Suprapubic skin (tissue), 4 donors: ENCODE results near the gene AGAP1. TPM values are rescaled to one million over a fixed set of nuclear protein-coding genes. Genes with fewer than 3 reads are reported as not detected.
A peak's percentile ranks its signal among the peaks of the same experiment; 100 is the strongest.

Experiments used
- DNase-seq, 2 donors: peaks; one replicate each; pipeline ENCODE4 v3.0.0-alpha.2; 2019; ENCODE audit warnings: low spot score in 2 of 2
- H3K27ac ChIP-seq: fragments of 200-600 bp; sonication (generic); one replicate; pipeline ENCODE4 v1.5.1; 2019
- H3K27me3 ChIP-seq: fragments of 200-600 bp; sonication (generic); one replicate; pipeline ENCODE4 v1.5.1; 2019
- H3K36me3 ChIP-seq: fragments of 200-600 bp; sonication (generic); one replicate; pipeline ENCODE4 v1.5.1; 2019
- H3K4me1 ChIP-seq: fragments of 200-600 bp; sonication (generic); one replicate; pipeline ENCODE4 v1.5.1; 2019
- H3K4me3 ChIP-seq: fragments of 200-600 bp; sonication (generic); one replicate; pipeline ENCODE4 v1.5.1; 2019; ENCODE audit warnings: mild to moderate bottlenecking
- H3K9me3 ChIP-seq: fragments of 200-600 bp; sonication (generic); one replicate; pipeline ENCODE4 v1.5.1; 2019
- EP300 ChIP-seq: sonication (generic); formaldehyde crosslinking; IDR thresholded peaks from one replicate; pipeline ENCODE4 v1.6.1; 2017; ENCODE audit warnings: antibody characterized with exemption
- POLR2A ChIP-seq, 2 donors: fragments of 450-650 bp; IDR thresholded peaks; one replicate each; pipeline ENCODE4 v1.6.1; 2017; ENCODE audit warnings: antibody characterized with exemption in 2 of 2, mild to moderate bottlenecking in 2 of 2, moderate library complexity in 2 of 2
- POLR2AphosphoS5 ChIP-seq, 3 donors: sonication (generic); formaldehyde crosslinking; IDR thresholded peaks; one replicate each; pipeline ENCODE4 v1.6.1; 2017; ENCODE audit warnings: antibody characterized with exemption in 3 of 3
- WGBS: methylation state at CpG from one replicate; pipeline ENCODE4 v1.1.5; 2018; 5-methylcytosine and 5-hydroxymethylcytosine counted together
- total RNA-seq, 4 donors: library from RNA; depleted of rRNA; stranded (reverse); fragments of >200 nt; gene quantifications; one replicate each; pipeline ENCODE4 v1.1.0, GENCODE V29; 2016
- TF ChIP-seq, protein P1 (sequence below), 2 donors: fragments of 200-600 bp in 1 of 2; fragments of 450-650 bp in 1 of 2; sonication (generic) in 1 of 2; IDR thresholded peaks; one replicate each; pipeline ENCODE4 v1.5.1; 2016 to 2019; ENCODE audit warnings: antibody characterized with exemption in 2 of 2, mild to moderate bottlenecking in 1 of 2, moderate library complexity in 1 of 2

The AGAP1 gene
- total RNA-seq, 4 donors from 2014 or later, result 14.1 to 30.7 (median 19.4) TPM

DNA sequence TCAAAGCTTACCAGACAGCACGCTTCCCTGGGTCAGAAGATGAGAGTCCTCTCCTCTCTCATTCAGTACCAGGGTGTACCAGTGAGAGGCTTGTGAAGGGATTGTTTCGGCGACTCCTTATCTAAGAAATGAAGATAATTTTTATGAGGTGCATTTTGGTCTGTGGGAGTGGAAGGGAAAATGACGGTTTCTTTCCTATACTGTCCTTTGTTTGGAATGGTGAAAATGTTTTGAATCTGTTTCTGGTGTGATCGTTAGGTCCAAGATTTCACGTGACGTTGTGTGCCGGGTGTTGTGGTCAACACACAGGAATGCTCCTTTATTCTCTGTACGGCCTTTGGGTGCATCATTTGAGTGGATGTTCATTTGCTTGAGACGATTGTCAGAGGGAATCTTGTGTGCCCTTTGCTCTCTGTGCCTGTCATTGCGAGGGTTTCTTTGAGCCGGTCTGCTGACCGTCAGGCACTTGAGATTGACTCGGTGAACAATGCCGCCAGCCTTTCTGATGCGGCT lies 183.5 kb downstream of the AGAP1 start:
- no peaks in the 10 kb centered on the region for H3K9me3 ChIP-seq
- TF ChIP-seq POLR2AphosphoS5 (IDR thresholded peaks at IDR 0.05) (no peak), POLR2A (IDR thresholded peaks at IDR 0.05) (no peak), EP300 (no peak)
- TF ChIP-seq, protein P1, sequence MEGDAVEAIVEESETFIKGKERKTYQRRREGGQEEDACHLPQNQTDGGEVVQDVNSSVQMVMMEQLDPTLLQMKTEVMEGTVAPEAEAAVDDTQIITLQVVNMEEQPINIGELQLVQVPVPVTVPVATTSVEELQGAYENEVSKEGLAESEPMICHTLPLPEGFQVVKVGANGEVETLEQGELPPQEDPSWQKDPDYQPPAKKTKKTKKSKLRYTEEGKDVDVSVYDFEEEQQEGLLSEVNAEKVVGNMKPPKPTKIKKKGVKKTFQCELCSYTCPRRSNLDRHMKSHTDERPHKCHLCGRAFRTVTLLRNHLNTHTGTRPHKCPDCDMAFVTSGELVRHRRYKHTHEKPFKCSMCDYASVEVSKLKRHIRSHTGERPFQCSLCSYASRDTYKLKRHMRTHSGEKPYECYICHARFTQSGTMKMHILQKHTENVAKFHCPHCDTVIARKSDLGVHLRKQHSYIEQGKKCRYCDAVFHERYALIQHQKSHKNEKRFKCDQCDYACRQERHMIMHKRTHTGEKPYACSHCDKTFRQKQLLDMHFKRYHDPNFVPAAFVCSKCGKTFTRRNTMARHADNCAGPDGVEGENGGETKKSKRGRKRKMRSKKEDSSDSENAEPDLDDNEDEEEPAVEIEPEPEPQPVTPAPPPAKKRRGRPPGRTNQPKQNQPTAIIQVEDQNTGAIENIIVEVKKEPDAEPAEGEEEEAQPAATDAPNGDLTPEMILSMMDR (IDR thresholded peaks at IDR 0.05), result no peak
- 80% methylated on average over 16 of the region's 16 CpGs for WGBS
- peaks cover 34% of the 10 kb centered on the region for H3K4me1 ChIP-seq
- H3K36me3 ChIP-seq, result no peaks in the 10 kb centered on the region
- no peak overlapping the region for H3K4me3 ChIP-seq
- DNase-seq, result peak in 1 of 2 donors; percentile 20
- H3K27ac ChIP-seq, result peak overlapping the region; percentile 29
- no peaks in the 10 kb centered on the region for H3K27me3 ChIP-seq

DNA sequence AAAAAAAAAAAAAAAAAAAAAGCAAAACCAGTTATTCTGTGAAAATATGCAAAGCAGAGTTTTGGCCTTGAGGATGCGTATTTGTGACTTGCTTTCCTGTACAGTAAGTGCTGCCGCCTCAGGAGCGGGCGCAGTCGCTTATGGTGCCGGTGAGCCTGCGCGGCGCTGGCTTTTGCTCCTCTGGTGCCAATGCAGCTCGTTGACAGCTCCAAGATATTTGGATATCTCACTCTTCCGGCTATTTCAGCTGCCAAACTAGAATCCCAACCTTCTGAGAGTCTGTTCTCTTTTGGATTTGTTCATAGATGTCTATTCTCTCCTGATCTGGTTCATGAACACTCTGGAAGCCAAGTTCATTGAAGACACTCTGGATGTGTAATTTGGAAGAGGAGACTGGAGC lies 184.1 kb downstream of the AGAP1 start:
- DNase-seq, result no peak
- 36% methylated on average over 11 of the region's 11 CpGs for WGBS
- Histone ChIP-seq H3K4me3 (no peak overlapping the region), H3K36me3 (no peaks in the 10 kb centered on the region), H3K9me3 (no peaks in the 10 kb centered on the region), H3K27me3 (no peaks in the 10 kb centered on the region), H3K27ac (no peak overlapping the region), H3K4me1 (peaks cover 34% of the 10 kb centered on the region)
- TF ChIP-seq POLR2AphosphoS5 (IDR thresholded peaks at IDR 0.05), result no peak
- TF ChIP-seq, protein P1 (IDR thresholded peaks at IDR 0.05), result no peak
- TF ChIP-seq POLR2A (IDR thresholded peaks at IDR 0.05), result no peak
- no peak for TF ChIP-seq EP300

- Histone ChIP-seq H3K4me1 (peaks cover 30% of the 10 kb centered on the region), H3K4me3 (no peak overlapping the region), H3K9me3 (no peaks in the 10 kb centered on the region), H3K27ac (no peak overlapping the region), H3K36me3 (no peaks in the 10 kb centered on the region), H3K27me3 (no peaks in the 10 kb centered on the region)
- 72% methylated on average over 10 of the region's 10 CpGs for WGBS
- no peak for DNase-seq
- TF ChIP-seq EP300 (no peak), POLR2AphosphoS5 (IDR thresholded peaks at IDR 0.05) (no peak), POLR2A (IDR thresholded peaks at IDR 0.05) (no peak)
- TF ChIP-seq, protein P1 (IDR thresholded peaks at IDR 0.05), result no peak
These were observed 184.9 kb downstream of the AGAP1 start for GRCh38 chr2:235678712-235679111.

GRCh38 chr2:235679471-235679870 lies 185.6 kb downstream of the AGAP1 start:
- TF ChIP-seq EP300, result no peak
- TF ChIP-seq, protein P1 (IDR thresholded peaks at IDR 0.05), result no peak
- no peak for TF ChIP-seq POLR2AphosphoS5 (IDR thresholded peaks at IDR 0.05)
- no peak for DNase-seq
- no peaks in the 10 kb centered on the region for H3K36me3 ChIP-seq
- peaks cover 24% of the 10 kb centered on the region for H3K4me1 ChIP-seq
- H3K9me3 ChIP-seq, result no peaks in the 10 kb centered on the region
- H3K4me3 ChIP-seq, result no peak overlapping the region
- no peaks in the 10 kb centered on the region for H3K27me3 ChIP-seq
- H3K27ac ChIP-seq, result no peak overlapping the region
- WGBS, result 54% methylated on average over 5 of the region's 5 CpGs

DNA sequence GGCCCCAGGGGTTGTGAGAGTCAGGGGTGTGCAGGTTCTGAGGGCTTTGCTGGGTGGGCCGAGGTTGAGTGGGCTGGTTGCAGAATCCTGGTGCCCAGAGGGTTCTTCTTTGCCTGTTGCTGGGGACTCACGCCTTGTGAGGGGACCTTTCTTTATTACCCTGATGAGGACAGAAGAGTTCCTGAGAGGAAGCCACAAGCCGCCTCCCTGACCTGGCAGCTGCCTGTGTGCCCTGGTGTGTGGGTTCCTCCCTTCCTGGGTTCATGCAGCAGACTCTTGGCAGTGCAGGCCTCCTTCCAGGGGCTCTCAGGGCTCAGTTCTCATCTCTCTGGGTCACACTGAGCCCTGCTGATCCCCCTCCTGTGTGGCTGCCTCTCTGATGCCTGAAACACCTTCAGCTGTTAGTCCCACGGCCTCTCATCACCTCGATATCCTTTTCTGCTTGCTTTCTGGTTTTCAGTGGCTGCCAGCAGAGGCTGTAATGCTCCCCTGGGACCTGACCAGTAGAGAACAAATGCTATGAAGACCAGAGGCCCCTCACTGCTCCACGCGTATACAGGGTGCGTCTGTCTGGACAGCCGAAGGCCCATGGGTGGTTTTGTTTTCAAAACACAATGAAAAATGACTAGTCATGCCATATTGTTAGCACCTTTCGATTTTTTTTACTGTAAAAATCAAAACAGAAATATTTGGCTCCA lies 191.3 kb downstream of the AGAP1 start:
- Histone ChIP-seq H3K4me1 (peaks cover 14% of the 10 kb centered on the region), H3K27me3 (no peaks in the 10 kb centered on the region), H3K4me3 (no peak overlapping the region), H3K36me3 (no peaks in the 10 kb centered on the region), H3K9me3 (no peaks in the 10 kb centered on the region), H3K27ac (no peak overlapping the region)
- 84% methylated on average over 8 of the region's 10 CpGs for WGBS
- TF ChIP-seq EP300, result no peak
- TF ChIP-seq POLR2AphosphoS5 (IDR thresholded peaks at IDR 0.05), result no peak
- TF ChIP-seq POLR2A (IDR thresholded peaks at IDR 0.05), result no peak
- TF ChIP-seq, protein P1 (IDR thresholded peaks at IDR 0.05), result no peak
- no peak for DNase-seq
